Smooth muscle cell (in vitro differentiated cells): ENCODE data around the gene OR8A1. TPM values are rescaled to one million over a fixed set of nuclear protein-coding genes. Genes with fewer than 3 reads are reported as not detected.

ENCODE experiments used
- DNase-seq: peaks from one replicate; lab custom pipeline; 2025; ENCODE audit not compliant: unreplicated experiment; lab: John Stamatoyannopoulos, UW
- H2AFZ ChIP-seq: fragments of 200-600 bp; sonication (generic); 2 replicates; pipeline ENCODE4 v1.6.0; 2016; ENCODE audit warnings: antibody characterized with exemption, low read depth, mild to moderate bottlenecking
- H3F3A ChIP-seq: fragments of 200-600 bp; sonication (generic); 2 replicates; pipeline ENCODE4 v1.6.0; 2017; ENCODE audit warnings: antibody characterized with exemption, low read depth
- H3K27ac ChIP-seq: fragments of 200-600 bp; sonication (generic); 2 replicates; pipeline ENCODE4 v1.5.1; 2016; ENCODE audit warnings: low read depth, mild to moderate bottlenecking
- H3K27me3 ChIP-seq: fragments of 200-600 bp; sonication (generic); 2 replicates; pipeline ENCODE4 v1.6.1; 2016; ENCODE audit warnings: low read depth, mild to moderate bottlenecking
- H3K36me3 ChIP-seq: fragments of 200-600 bp; sonication (generic); 2 replicates; pipeline ENCODE4 v1.5.1; 2016; ENCODE audit warnings: low read depth
- H3K4me1 ChIP-seq: fragments of 200-600 bp; sonication (generic); 2 replicates; pipeline ENCODE4 v1.5.1; 2016; ENCODE audit warnings: low read depth
- H3K4me2 ChIP-seq: fragments of 200-600 bp; sonication (generic); 2 replicates; pipeline ENCODE4 v1.6.0; 2016; ENCODE audit warnings: mild to moderate bottlenecking
- H3K4me3 ChIP-seq: fragments of 200-600 bp; sonication (generic); 2 replicates; pipeline ENCODE4 v1.5.1; 2016; ENCODE audit warnings: mild to moderate bottlenecking
- H3K79me2 ChIP-seq: fragments of 200-600 bp; sonication (generic); 2 replicates; pipeline ENCODE4 v1.6.0; 2016; ENCODE audit warnings: low read depth, mild to moderate bottlenecking
- H3K9ac ChIP-seq: fragments of 200-600 bp; sonication (generic); 2 replicates; pipeline ENCODE4 v1.6.0; 2016; ENCODE audit warnings: low read depth
- H3K9me3 ChIP-seq: fragments of 200-600 bp; sonication (generic); replicated peaks from 2 replicates; pipeline ENCODE4 v1.5.1; 2016; ENCODE audit warnings: low read depth
- H4K20me1 ChIP-seq: fragments of 200-600 bp; sonication (generic); 2 replicates; pipeline ENCODE4 v1.6.0; 2016; ENCODE audit warnings: low read depth
- CTCF ChIP-seq: fragments of 200-600 bp; sonication (generic); IDR thresholded peaks from 2 replicates; pipeline ENCODE4 v1.5.1; 2017; ENCODE audit warnings: borderline replicate concordance, mild to moderate bottlenecking, antibody characterized with exemption; ENCODE audit not compliant: insufficient read depth, poor library complexity, severe bottlenecking
- WGBS: methylation state at CpG from one replicate; pipeline ENCODE4 v1.1.7; 2016; ENCODE audit warnings: low lambda C conversion rate; 5-methylcytosine and 5-hydroxymethylcytosine counted together
- polyA plus RNA-seq: library from polyadenylated mRNA; unstranded; fragments of >200 nt; fragmentation: Nextera tagmentation; extraction: Ambion mirVana; gene quantifications from 2 replicates; pipeline ENCODE4 v1.2.1, GENCODE V29; 2016
- total RNA-seq: library from RNA; depleted of rRNA; stranded (reverse); fragments of >200 nt; gene quantifications from 2 replicates; pipeline ENCODE4 v1.2.3, GENCODE V29; 2014

OR8A1 gene
- total and polyA plus RNA-seq, 2 experiments from 2014 or later: not detected

- Histone ChIP-seq H4K20me1 (no peaks in the 10 kb centered on the region), H3K27ac (peak overlapping the region; percentile 54), H3K79me2 (no peaks in the 10 kb centered on the region), H3K9ac (no peak overlapping the region), H3K36me3 (no peaks in the 10 kb centered on the region), H3F3A (no peaks in the 10 kb centered on the region), H3K9me3 (no peaks in the 10 kb centered on the region), H3K4me2 (no peak overlapping the region), H2AFZ (peak overlapping the region; percentile 7), H3K4me3 (no peak overlapping the region), H3K27me3 (no peaks in the 10 kb centered on the region), H3K4me1 (no peaks in the 10 kb centered on the region)
- WGBS: 71% methylated on average over 8 of the region's 8 CpGs
- no peak for TF ChIP-seq CTCF
- DNase-seq: no peak
Measured at GRCh38 chr11:124535552-124536232, 34.1 kb upstream of the OR8A1 start.

GRCh38 chr11:124536520-124536919 lies 33.3 kb upstream of the OR8A1 start:
- Histone ChIP-seq H3K27ac (peak overlapping the region; percentile 65), H3K9ac (no peak overlapping the region), H4K20me1 (no peaks in the 10 kb centered on the region), H3K4me3 (no peak overlapping the region), H3F3A (no peaks in the 10 kb centered on the region), H3K4me2 (peak overlapping the region; percentile 15), H2AFZ (peak overlapping the region; percentile 38), H3K36me3 (no peaks in the 10 kb centered on the region), H3K9me3 (no peaks in the 10 kb centered on the region), H3K27me3 (no peaks in the 10 kb centered on the region), H3K79me2 (no peaks in the 10 kb centered on the region), H3K4me1 (no peaks in the 10 kb centered on the region)
- no peak for DNase-seq
- no peak for TF ChIP-seq CTCF
- 2% methylated on average over 6 of the region's 6 CpGs for WGBS

GRCh38 chr11:124538019-124538418 lies 31.8 kb upstream of the OR8A1 start:
- Histone ChIP-seq H3K4me1 (no peaks in the 10 kb centered on the region), H3K9me3 (no peaks in the 10 kb centered on the region), H2AFZ (no peak overlapping the region), H3K27me3 (no peaks in the 10 kb centered on the region), H3K9ac (no peak overlapping the region), H3K79me2 (no peaks in the 10 kb centered on the region), H3K4me3 (no peak overlapping the region), H3K27ac (no peak overlapping the region), H3F3A (no peaks in the 10 kb centered on the region), H3K36me3 (no peaks in the 10 kb centered on the region), H3K4me2 (no peak overlapping the region), H4K20me1 (no peaks in the 10 kb centered on the region)
- no peak for DNase-seq
- 88% methylated on average over 1 of the region's 1 CpG for WGBS
- TF ChIP-seq CTCF: no peak

- DNase-seq: no peak
- Histone ChIP-seq H3F3A (no peaks in the 10 kb centered on the region), H3K4me1 (no peaks in the 10 kb centered on the region), H3K36me3 (no peaks in the 10 kb centered on the region), H3K79me2 (no peaks in the 10 kb centered on the region), H4K20me1 (no peaks in the 10 kb centered on the region), H3K4me3 (no peak overlapping the region), H3K27me3 (no peaks in the 10 kb centered on the region), H3K4me2 (no peak overlapping the region), H3K9me3 (no peaks in the 10 kb centered on the region), H2AFZ (no peak overlapping the region), H3K9ac (no peak overlapping the region), H3K27ac (no peak overlapping the region)
- WGBS: 79% methylated on average over 6 of the region's 6 CpGs
- TF ChIP-seq CTCF: no peak
Measured at GRCh38 chr11:124541204-124541603, 28.6 kb upstream of the OR8A1 start.
